Upper lobe of left lung (tissue), 6 donors: Measurements from ENCODE around the gene MAD2L1. TPM values are rescaled to one million over a fixed set of nuclear protein-coding genes. Genes with fewer than 3 reads are reported as not detected.
A peak's percentile ranks its signal among the peaks of the same experiment; 100 is the strongest.
"Not testable (repeated sequence)": the region's sequence is repeated elsewhere in the genome, so short reads cannot be mapped to it uniquely, and the experiment has no call there.

ENCODE experiments used
- ATAC-seq, 2 donors: fragments of 200-7000 bp; cut with Tn5 transposase; one replicate each; pipeline ENCODE4 v1.9.1; 2022; ENCODE audit warnings: mild to moderate bottlenecking in 2 of 2, moderate library complexity in 2 of 2; ENCODE audit not compliant: low FRiP score in 2 of 2
- DNase-seq, 2 donors: peaks; one replicate each; pipeline ENCODE4 v3.0.0-alpha.2; 2019 to 2020
- H3K27ac ChIP-seq, 4 donors: fragments of 200-600 bp; sonication (generic); one replicate each; pipeline ENCODE4 v1.5.1; 2016 to 2019
- H3K27me3 ChIP-seq, 4 donors: fragments of 200-600 bp; sonication (generic); one replicate each; pipeline ENCODE4 v1.5.1; 2017 to 2019
- H3K36me3 ChIP-seq, 4 donors: fragments of 200-600 bp; sonication (generic); one replicate each; pipeline ENCODE4 v1.5.1; 2016 to 2019
- H3K4me1 ChIP-seq, 4 donors: fragments of 200-600 bp; sonication (generic); one replicate each; pipeline ENCODE4 v1.5.1; 2018 to 2019
- H3K4me3 ChIP-seq, 4 donors: fragments of 200-600 bp; sonication (generic); one replicate each; pipeline ENCODE4 v1.5.1; 2017 to 2019; ENCODE audit warnings: mild to moderate bottlenecking in 2 of 4, moderate library complexity in 1 of 4
- H3K9me3 ChIP-seq, 4 donors: fragments of 200-600 bp; sonication (generic); one replicate each; pipeline ENCODE4 v1.5.1; 2018 to 2019
- CTCF ChIP-seq, 6 experiments: fragments of 450-650 bp in 4 of 6; fragments of 200-600 bp in 2 of 6; sonication (generic) in 2 of 6; IDR thresholded peaks; one replicate each; pipeline ENCODE4 v1.5.1; 2016 to 2019; ENCODE audit warnings: antibody characterized with exemption in 6 of 6
- EP300 ChIP-seq, 4 donors: sonication (generic); formaldehyde crosslinking; IDR thresholded peaks; one replicate each; pipeline ENCODE4 v1.5.1; 2017; ENCODE audit warnings: antibody characterized with exemption in 4 of 4, control low read depth in 2 of 4
- POLR2A ChIP-seq, 4 donors: fragments of 450-650 bp; IDR thresholded peaks; one replicate each; pipeline ENCODE4 v1.5.1; 2016 to 2017; ENCODE audit warnings: antibody characterized with exemption in 4 of 4, mild to moderate bottlenecking in 2 of 4
- POLR2AphosphoS5 ChIP-seq, 2 donors: sonication (generic); formaldehyde crosslinking; IDR thresholded peaks; one replicate each; pipeline ENCODE4 v1.5.1; 2017; ENCODE audit warnings: antibody characterized with exemption in 2 of 2
- WGBS, 2 donors: methylation state at CpG; one replicate each; pipeline ENCODE4 v1.1.5; 2017 to 2018; 5-methylcytosine and 5-hydroxymethylcytosine counted together
- total RNA-seq, 6 donors: library from RNA; depleted of rRNA in 4 of 6; stranded (reverse); fragments of >200 nt in 4 of 6; gene quantifications; one replicate each; pipeline versions ENCODE4 v1.1.0 to v1.2.1, GENCODE V29; 2016 to 2021
- donor health status: DM: no; HTN: no; CAD: no; lungs with moderate emphysema.
- donor health status: DM: no; HTN: yes; CAD: no; lungs with severe emphysema.

The MAD2L1 gene
- total RNA-seq, 6 donors from 2014 or later = 1.7 to 4.3 (median 2.4) TPM; not detected in 1

GRCh38 chr4:120078216-120078615 lies 11.6 kb upstream of the MAD2L1 start:
- no peaks in the 10 kb centered on the region for H3K9me3 ChIP-seq
- no peaks in the 10 kb centered on the region for H3K27me3 ChIP-seq
- DNase-seq (no peak), ATAC-seq (no peak)
- WGBS, 2 donors = 92 to 93% methylated on average over 1 of the region's 1 CpG
- H3K4me3 ChIP-seq = no peak overlapping the region
- TF ChIP-seq POLR2AphosphoS5 (IDR thresholded peaks at IDR 0.05) = no peak
- no peak overlapping the region for H3K27ac ChIP-seq
- no peaks in the 10 kb centered on the region for H3K4me1 ChIP-seq
- no peaks in the 10 kb centered on the region for H3K36me3 ChIP-seq

- 55 to 64% methylated on average over 11 of the region's 11 CpGs for WGBS, 2 donors
- DNase-seq (peak in 1 of 2 donors; percentile 43), ATAC-seq (no peak)
- no peak overlapping the region for H3K27ac ChIP-seq
- no peaks in the 10 kb centered on the region for H3K36me3 ChIP-seq
- peaks cover 9 to 27% (median 12%) of the 10 kb centered on the region in 4 donors for H3K4me1 ChIP-seq
- TF ChIP-seq POLR2A (IDR thresholded peaks at IDR 0.05) = no peak
- peak; percentile 34 to 74 (median 42) for TF ChIP-seq CTCF (IDR thresholded peaks at IDR 0.05)
- no peak for TF ChIP-seq POLR2AphosphoS5 (IDR thresholded peaks at IDR 0.05)
- no peaks in the 10 kb centered on the region for H3K27me3 ChIP-seq
- no peak overlapping the region for H3K4me3 ChIP-seq
- no peaks in the 10 kb centered on the region for H3K9me3 ChIP-seq
Measured at GRCh38 chr4:120071192-120071795, 4.6 kb upstream of the MAD2L1 start.

- 60 to 91% methylated on average over 2 of the region's 2 CpGs for WGBS, 2 donors
- DNase-seq = no peak
- H3K4me1 ChIP-seq = peaks cover 15 to 32% (median 17%) of the 10 kb centered on the region in 4 donors
- ATAC-seq = no peak
- no peaks in the 10 kb centered on the region for H3K36me3 ChIP-seq
- TF ChIP-seq POLR2A (IDR thresholded peaks at IDR 0.05) = no peak
- TF ChIP-seq POLR2AphosphoS5 (IDR thresholded peaks at IDR 0.05) = no peak
- TF ChIP-seq CTCF (IDR thresholded peaks at IDR 0.05) = no peak
- H3K27me3 ChIP-seq = no peaks in the 10 kb centered on the region
- H3K4me3 ChIP-seq = no peak overlapping the region
- H3K9me3 ChIP-seq = no peaks in the 10 kb centered on the region
- no peak overlapping the region for H3K27ac ChIP-seq
Measured at GRCh38 chr4:120070196-120070595, 3.5 kb upstream of the MAD2L1 start.

GRCh38 chr4:120065974-120066516 lies 603 bp downstream of the MAD2L1 start:
- Histone ChIP-seq H3K27ac (peak overlapping the region; percentile 91 to 97 (median 96)), H3K36me3 (no peaks in the 10 kb centered on the region), H3K4me1 (peaks cover 15 to 28% (median 17%) of the 10 kb centered on the region in 4 donors), H3K27me3 (no peaks in the 10 kb centered on the region), H3K4me3 (peak overlapping the region; percentile 49 to 70 (median 65)), H3K9me3 (no peaks in the 10 kb centered on the region)
- ATAC-seq = peak in 1 of 2 donors; percentile 2
- WGBS, 2 donors = 2% methylated on average over 12 to 15 of the region's 15 CpGs
- TF ChIP-seq EP300 (IDR thresholded peaks at IDR 0.05) = no peak
- no peak for TF ChIP-seq CTCF (IDR thresholded peaks at IDR 0.05)
- TF ChIP-seq POLR2A (IDR thresholded peaks at IDR 0.05) = no peak
- TF ChIP-seq POLR2AphosphoS5 (IDR thresholded peaks at IDR 0.05) = no peak
- DNase-seq = no peak

- WGBS, 2 donors = 45 to 51% methylated on average over 5 of the region's 5 CpGs
- no peak overlapping the region for H3K4me3 ChIP-seq
- H3K36me3 ChIP-seq = no peaks in the 10 kb centered on the region
- H3K27ac ChIP-seq = no peak overlapping the region
- TF ChIP-seq POLR2A (IDR thresholded peaks at IDR 0.05) (no peak), CTCF (IDR thresholded peaks at IDR 0.05) (no peak), EP300 (IDR thresholded peaks at IDR 0.05) (no peak), POLR2AphosphoS5 (IDR thresholded peaks at IDR 0.05) (no peak)
- DNase-seq (no peak), ATAC-seq (no peak)
- H3K27me3 ChIP-seq = no peaks in the 10 kb centered on the region
- peaks cover 15 to 24% (median 16%) of the 10 kb centered on the region in 4 donors for H3K4me1 ChIP-seq
- no peaks in the 10 kb centered on the region for H3K9me3 ChIP-seq
Measured at GRCh38 chr4:120064887-120065286, 1.8 kb downstream of the MAD2L1 start.

- not testable (repeated sequence) for H3K9me3 ChIP-seq, H3K4me3 ChIP-seq, DNase-seq, H3K27ac ChIP-seq, H3K36me3 ChIP-seq, H3K27me3 ChIP-seq, ATAC-seq
- 92% methylated on average over 9 of the region's 9 CpGs for WGBS, 2 donors
- H3K4me1 ChIP-seq = peaks cover 15 to 20% (median 16%) of the 10 kb centered on the region in 4 donors
Measured at GRCh38 chr4:120063711-120064110, 2.9 kb downstream of the MAD2L1 start.
